ENCODE data around the gene MGLL.

The MGLL gene

GRCh38 chr3:127646501-127647046, 175.7 kb downstream of the MGLL start:
- no peak for DNase-seq

GRCh38 chr3:127645371-127646015, 176.8 kb downstream of the MGLL start:
- DNase-seq, result no peak

GRCh38 chr3:127644641-127645370, 177.5 kb downstream of the MGLL start:
- no peak for DNase-seq

- DNase-seq, result no peak
Observed at GRCh38 chr3:127640042-127640355, 182.3 kb downstream of the MGLL start.

GRCh38 chr3:127639173-127640041, 182.9 kb downstream of the MGLL start:
- DNase-seq, result no peak

All from SHP77 treated with DMSO at 0.1 percent for 48 hours (cell line).